GM12891 (cell line): Measurements from ENCODE around the gene PCGF3.

Experiments
- DNase-seq: peaks from one replicate; pipeline ENCODE4 v3.0.0; 2011; ENCODE audit warnings: low spot score; ENCODE audit not compliant: insufficient read length
- FAIRE-seq: peaks from 2 replicates; lab custom pipeline; 2011; peaks lifted over from hg19 to GRCh38; lab: Jason Lieb, UNC
- PAX5 ChIP-seq: IDR thresholded peaks from 2 replicates; pipeline ENCODE4 v1.6.1; 2011; ENCODE audit warnings: low read length, moderate library complexity, mild to moderate bottlenecking; ENCODE audit not compliant: insufficient read depth, severe bottlenecking
- POLR2A ChIP-seq: IDR thresholded peaks from 2 replicates; pipeline ENCODE4 v1.6.1; 2011; ENCODE audit warnings: low read depth, low read length, control low read depth
- POLR2AphosphoS5 ChIP-seq: IDR thresholded peaks from 2 replicates; pipeline ENCODE4 v1.6.1; 2011; ENCODE audit warnings: low read depth, low read length, control low read depth
- POU2F2 ChIP-seq: IDR thresholded peaks from 2 replicates; pipeline ENCODE4 v1.6.1; 2011; ENCODE audit warnings: low read depth, mild to moderate bottlenecking, control low read depth, low read length, moderate library complexity
- SPI1 ChIP-seq: IDR thresholded peaks from 2 replicates; pipeline ENCODE4 v1.6.1; 2011; ENCODE audit warnings: low read depth, low read length, control low read depth
- TAF1 ChIP-seq: IDR thresholded peaks from 2 replicates; pipeline ENCODE4 v1.6.1; 2011; ENCODE audit warnings: low read depth, low read length, control low read depth

Gene PCGF3

GRCh38 chr4:788636-789297 lies 83.1 kb downstream of the PCGF3 start:
- DNase-seq (no peak), FAIRE-seq (no peak)
- TF ChIP-seq TAF1, result no peak
- no peak for TF ChIP-seq POLR2AphosphoS5
- TF ChIP-seq PAX5, result no peak
- TF ChIP-seq POU2F2, result no peak
- no peak for TF ChIP-seq SPI1
- TF ChIP-seq POLR2A, result no peak

DNA sequence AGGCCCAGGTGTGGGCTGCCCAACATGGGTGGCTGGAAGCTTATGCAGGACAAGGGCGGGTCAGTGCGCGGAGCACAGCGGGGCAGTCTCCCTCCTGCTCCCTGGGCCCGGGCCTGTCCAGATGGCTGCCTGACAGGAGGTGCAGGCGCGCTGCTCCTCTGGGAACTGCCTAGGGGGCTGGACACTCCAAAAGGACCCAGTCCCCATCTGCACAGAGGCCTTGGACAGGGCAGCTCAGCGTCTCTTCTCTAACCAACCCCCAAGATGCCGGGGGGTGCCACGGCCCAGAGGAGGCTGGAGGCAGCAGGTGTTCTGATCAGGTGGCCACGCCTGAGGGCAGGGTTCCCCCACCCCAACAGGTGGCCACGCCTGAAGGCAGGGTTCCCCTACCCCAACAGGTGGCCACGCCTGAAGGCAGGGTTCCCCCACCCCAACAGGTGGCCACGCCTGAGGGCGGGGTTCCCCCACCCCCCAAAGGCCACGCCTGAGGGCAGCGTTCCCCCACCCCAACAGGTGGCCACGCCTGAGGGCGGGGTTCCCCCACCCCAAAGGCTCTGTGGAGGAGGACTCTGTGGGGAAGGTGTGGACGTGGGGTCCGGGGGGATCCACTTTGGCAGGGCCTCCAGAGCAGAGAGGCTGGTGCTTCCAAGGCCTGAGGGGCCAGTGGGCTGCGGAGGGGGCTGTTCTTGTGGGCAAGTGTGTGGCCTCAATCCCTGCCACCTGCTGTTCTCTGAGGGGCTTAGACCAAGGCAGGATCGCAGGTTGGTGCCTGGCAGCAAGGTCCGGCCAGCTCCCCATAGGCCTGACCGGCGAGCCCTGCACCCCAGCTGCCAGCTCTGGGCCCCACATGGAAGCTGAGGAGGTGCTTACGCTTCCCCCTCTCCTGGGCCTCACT lies 84.2 kb downstream of the PCGF3 start:
- no peak for FAIRE-seq
- DNase-seq, result no peak
- no peak for TF ChIP-seq PAX5
- no peak for TF ChIP-seq TAF1
- no peak for TF ChIP-seq POU2F2
- TF ChIP-seq POLR2AphosphoS5, result no peak
- no peak for TF ChIP-seq SPI1
- no peak for TF ChIP-seq POLR2A

GRCh38 chr4:790466-790820 lies 84.8 kb downstream of the PCGF3 start:
- no peak for DNase-seq
- FAIRE-seq, result no peak
- TF ChIP-seq TAF1 (no peak), POLR2AphosphoS5 (no peak), POU2F2 (no peak), POLR2A (no peak), PAX5 (no peak), SPI1 (no peak)

DNA sequence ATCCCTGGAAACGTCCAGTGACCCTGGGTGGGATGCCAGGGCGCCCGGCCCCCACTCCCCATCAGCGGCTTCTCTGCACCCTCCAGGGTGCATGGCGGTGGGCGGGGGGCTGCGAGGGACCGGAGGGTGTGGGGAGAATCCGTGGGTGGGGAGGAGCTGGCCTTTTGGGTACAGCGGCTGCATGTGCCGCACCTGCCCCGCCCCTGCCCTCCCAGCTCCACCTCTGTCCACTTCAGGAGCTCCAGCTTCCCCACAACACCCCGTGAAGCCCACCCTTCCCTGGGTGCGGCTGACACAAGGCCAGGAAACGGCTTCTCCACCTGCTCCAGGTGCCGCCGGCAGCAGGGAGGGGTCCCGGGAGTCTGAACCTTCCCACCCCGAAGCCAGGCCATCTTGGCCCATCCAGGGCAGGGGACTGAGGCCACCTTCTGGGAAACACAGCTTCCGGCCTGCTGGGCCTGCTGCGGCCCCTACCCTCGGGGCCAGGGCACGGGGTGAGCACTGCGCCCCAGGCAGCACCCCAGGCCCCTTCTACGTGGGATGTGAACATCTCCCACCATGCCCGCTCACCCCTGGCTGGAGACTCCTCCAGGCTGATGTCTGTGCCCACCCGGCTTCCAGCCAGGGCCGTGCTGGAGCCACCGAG lies 85.7 kb downstream of the PCGF3 start:
- DNase-seq, result no peak
- TF ChIP-seq POU2F2, result no peak
- TF ChIP-seq SPI1, result no peak
- TF ChIP-seq POLR2A, result no peak
- no peak for TF ChIP-seq TAF1
- no peak for TF ChIP-seq POLR2AphosphoS5
- no peak for TF ChIP-seq PAX5
- FAIRE-seq, result no peak

DNA sequence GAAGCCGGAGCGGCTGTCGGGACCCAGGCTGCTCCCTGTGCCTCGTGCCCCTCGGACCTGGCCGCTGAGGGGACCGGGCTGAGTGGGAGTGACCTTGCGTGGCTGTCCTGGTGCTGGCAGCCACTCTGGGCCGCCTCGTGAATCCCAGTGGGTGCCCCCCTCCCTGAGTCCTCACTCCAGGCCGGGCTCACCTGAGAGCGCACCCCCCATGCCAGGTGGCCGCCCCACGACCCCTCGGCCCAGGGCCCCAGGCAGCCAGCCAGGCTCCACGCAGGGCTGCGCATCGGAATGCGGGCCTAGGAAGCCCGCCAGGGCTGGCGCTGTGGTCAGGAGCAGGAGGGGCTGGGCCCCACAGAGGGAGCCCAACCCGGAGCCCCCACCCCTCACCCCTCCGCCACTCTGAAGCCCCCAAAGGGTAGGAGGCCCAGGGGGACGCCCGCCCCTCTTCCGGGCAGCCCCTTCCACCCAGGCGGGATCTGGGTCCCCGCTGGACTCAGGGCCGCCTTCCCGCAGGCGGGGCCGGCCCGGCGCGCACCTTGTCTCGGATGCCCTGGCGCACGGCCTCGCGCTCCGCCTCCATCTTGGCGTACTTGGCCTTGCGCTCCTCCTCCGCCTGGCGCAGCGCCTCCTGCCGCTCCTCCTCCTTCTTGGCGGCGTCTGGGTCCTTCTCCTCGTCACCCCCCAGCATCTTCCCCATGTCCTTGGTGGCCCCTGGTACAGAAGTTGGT lies 86.4 kb downstream of the PCGF3 start:
- TF ChIP-seq POLR2AphosphoS5, result no peak
- no peak for TF ChIP-seq POU2F2
- TF ChIP-seq TAF1, result no peak
- peak; percentile 83 for FAIRE-seq
- no peak for DNase-seq

DNA sequence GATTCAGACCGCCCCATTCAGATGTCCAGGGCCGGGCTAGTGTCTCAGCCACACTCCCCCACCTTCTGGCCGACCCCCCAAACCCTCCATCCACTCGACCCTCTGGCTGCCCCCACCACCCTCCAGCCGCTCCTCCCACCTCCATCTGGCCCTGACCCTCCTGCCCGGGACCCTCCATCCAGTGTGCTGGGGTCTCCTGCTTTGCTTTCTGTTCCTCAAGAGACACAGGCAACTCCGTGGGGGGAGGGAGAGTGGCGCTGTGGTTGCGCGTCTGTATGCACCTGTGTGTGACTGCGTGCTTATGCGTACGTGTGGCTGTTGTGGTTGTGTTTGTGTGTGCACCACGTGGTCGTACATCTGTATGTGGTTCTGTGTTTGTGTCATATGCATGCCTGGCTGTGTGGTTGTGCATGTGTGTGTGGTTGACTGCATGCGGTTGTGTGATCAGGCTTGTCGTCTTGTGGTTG lies 87.0 kb downstream of the PCGF3 start:
- FAIRE-seq (peak; percentile 95), DNase-seq (no peak)
- no peak for TF ChIP-seq POLR2AphosphoS5
- TF ChIP-seq TAF1, result no peak
- TF ChIP-seq SPI1, result no peak
- TF ChIP-seq POLR2A, result no peak
- TF ChIP-seq PAX5, result no peak

GRCh38 chr4:793093-793861 lies 87.6 kb downstream of the PCGF3 start:
- DNase-seq, result no peak
- TF ChIP-seq POLR2A (no peak), POLR2AphosphoS5 (no peak), POU2F2 (no peak), SPI1 (no peak), PAX5 (no peak), TAF1 (no peak)
- FAIRE-seq, result no peak

- FAIRE-seq, result peak; percentile 93
- DNase-seq, result no peak
- no peak for TF ChIP-seq POLR2AphosphoS5
- no peak for TF ChIP-seq POLR2A
- no peak for TF ChIP-seq TAF1
- no peak for TF ChIP-seq SPI1
- TF ChIP-seq PAX5, result no peak
- no peak for TF ChIP-seq POU2F2
These were observed 88.4 kb downstream of the PCGF3 start for GRCh38 chr4:793941-794621.
